K562 (cell line): ENCODE measurements around the gene NIPSNAP2. TPM values are rescaled to one million over a fixed set of nuclear protein-coding genes. Genes with fewer than 3 reads are reported as not detected.
"Not testable (repeated sequence)": the region's sequence is repeated elsewhere in the genome, so short reads cannot be mapped to it uniquely, and the experiment has no call there.

Experiments used
- ATAC-seq: fragments of 200-7000 bp; cut with Tn5 transposase; 3 replicates; pipeline ENCODE4 v1.9.1; 2020; ENCODE audit warnings: moderate library complexity
- BruUV-seq: library from RNA; stranded (reverse); fragments of 400-500 nt; replicated peaks from 2 replicates; lab custom pipeline; 2021; lab: Mats Ljungman, UMichigan
- CTCF ChIA-PET: fragments of 300-600 bp; formaldehyde crosslinking; extraction: SDS; loops from one replicate; lab custom pipeline; 2021; ENCODE audit warnings: low intra/inter-chr PET ratio; lab: Yijun Ruan, JAX
- POLR2A ChIA-PET: fragments of 300-600, 350-650 bp; sonication (Branson Sonifier 250); formaldehyde crosslinking; extraction: SDS; loops from one replicate; lab custom pipeline; 2021; ENCODE audit warnings: antibody characterized with exemption, inconsistent platforms; lab: Yijun Ruan, JAX
- DNase-seq, 4 experiments: peaks; one replicate each; pipeline versions ENCODE4 v3.0.0 to v3.0.0-alpha.2; 2011 to 2018; ENCODE audit warnings: low spot score in 3 of 4, mixed read lengths in 3 of 4; ENCODE audit errors: extremely low read depth in 1 of 4
- FAIRE-seq: peaks from 2 replicates; lab custom pipeline; 2011; peaks lifted over from hg19 to GRCh38; lab: Jason Lieb, UNC
- H2AFZ ChIP-seq: 2 replicates; pipeline ENCODE4 v1.6.0; 2011; ENCODE audit warnings: low read depth, low read length, control low read depth, inconsistent platforms
- H3K27ac ChIP-seq: fragments of 200-600 bp; 3 replicates; pipeline ENCODE4 v1.8.0; 2011; ENCODE audit warnings: low read depth, mild to moderate bottlenecking, control low read depth, inconsistent platforms, low read length, moderate library complexity, mixed read lengths; ENCODE audit errors: extremely low read depth
- H3K27me3 ChIP-seq, 2 experiments: fragments of 300-600 bp in 1 of 2; 2 replicates in 1 of 2; 3 replicates in 1 of 2; pipeline versions ENCODE4 v1.6.0 to v1.8.0; 2011; ENCODE audit warnings: inconsistent platforms in 2 of 2, low read length in 2 of 2, mild to moderate bottlenecking in 1 of 2, mixed read lengths in 1 of 2, moderate library complexity in 1 of 2; ENCODE audit not compliant: control insufficient read depth in 2 of 2, insufficient read depth in 2 of 2
- H3K36me3 ChIP-seq: fragments of 300-600 bp; 3 replicates; pipeline ENCODE4 v1.8.0; 2011; ENCODE audit warnings: mild to moderate bottlenecking, low read length, inconsistent platforms; ENCODE audit not compliant: control insufficient read depth, insufficient read depth
- H3K4me1 ChIP-seq, 2 experiments: fragments of 200-600 bp in 1 of 2; replicated peaks in 1 of 2; 2 replicates in 1 of 2; 3 replicates in 1 of 2; pipeline versions ENCODE4 v1.5.1 to v1.8.0; 2011; ENCODE audit warnings: inconsistent platforms in 2 of 2, low read length in 2 of 2, mild to moderate bottlenecking in 1 of 2, mixed read lengths in 1 of 2, moderate library complexity in 1 of 2; ENCODE audit not compliant: control insufficient read depth in 2 of 2, insufficient read depth in 2 of 2
- H3K4me2 ChIP-seq: 2 replicates; pipeline ENCODE4 v1.6.1; 2011; ENCODE audit warnings: low read length, control low read depth, inconsistent platforms, mixed read lengths; ENCODE audit not compliant: insufficient read depth
- H3K4me3 ChIP-seq: fragments of 200-600 bp; sonication (generic), shearing (Covaris generic); 2 replicates; pipeline ENCODE4 v1.5.1; 2016; ENCODE audit warnings: control low read depth, inconsistent platforms
- H3K79me2 ChIP-seq: fragments of 200-600 bp; 3 replicates; pipeline ENCODE4 v1.8.0; 2011; ENCODE audit warnings: low read length, inconsistent platforms; ENCODE audit not compliant: control insufficient read depth, insufficient read depth
- H3K9ac ChIP-seq, 2 experiments: 2 replicates each; pipeline versions ENCODE4 v1.6.0 to v1.6.1; 2011; ENCODE audit warnings: low read depth in 2 of 2, low read length in 2 of 2, control low read depth in 1 of 2, inconsistent platforms in 1 of 2, mild to moderate bottlenecking in 1 of 2, mixed read lengths in 1 of 2; ENCODE audit not compliant: insufficient read depth in 1 of 2
- H3K9me1 ChIP-seq: one replicate; pipeline ENCODE4 v1.6.0; 2011; ENCODE audit warnings: inconsistent platforms, mild to moderate bottlenecking, low read length, moderate library complexity; ENCODE audit not compliant: control insufficient read depth, insufficient read depth
- H3K9me3 ChIP-seq: replicated peaks from 2 replicates; pipeline ENCODE4 v1.5.1; 2011; ENCODE audit warnings: low read depth, low read length, inconsistent platforms; ENCODE audit not compliant: control insufficient read depth, insufficient read depth
- H4K20me1 ChIP-seq: replicated peaks from 2 replicates; pipeline ENCODE4 v1.6.1; 2011; ENCODE audit warnings: low read length, inconsistent platforms, mixed read lengths; ENCODE audit not compliant: control insufficient read depth, insufficient read depth
- KLF1 ChIP-seq: fragments of 450-650 bp; IDR thresholded peaks from 2 replicates; pipeline ENCODE4 v1.6.1; 2016; ENCODE audit warnings: missing genetic modification characterization, missing compliant biosample characterization
- ZNF561 ChIP-seq: fragments of 450-650 bp; formaldehyde crosslinking; conservative IDR thresholded peaks from 2 replicates; pipeline ENCODE4 v1.4.0; 2020; ENCODE audit warnings: mild to moderate bottlenecking, moderate library complexity
- WGBS: fragments of 100-300 bp; shearing (Covaris generic); methylation state at CpG from one replicate; pipeline ENCODE4 v1.1.6; 2016; ENCODE audit warnings: low coverage, mixed read lengths; ENCODE audit not compliant: insufficient coverage; ENCODE audit errors: missing lambda C conversion rate; 5-methylcytosine and 5-hydroxymethylcytosine counted together
- in situ Hi-C: fragments of 300-500 bp; cut with MboI; formaldehyde crosslinking; loops from 4 replicates; pipeline ENCODE4 v1.15.0; 2018; ENCODE audit warnings: inconsistent platforms, mixed read lengths
- intact Hi-C: fragments of 100-400 bp; cut with micrococcal nuclease; formaldehyde crosslinking; loops from 2 replicates; pipeline ENCODE4 v1.14.2; 2022
- polyA plus RNA-seq, 8 experiments: library from polyadenylated mRNA; depleted of rRNA in 4 of 8; stranded (reverse) in 5 of 8; unstranded in 3 of 8; fragments of >200 nt; fragmentation: Nextera tagmentation in 2 of 8; fragmentation: Illumina TruSeq in 1 of 8; extraction: Ambion mirVana in 2 of 8; extraction: Trizol in 1 of 8; gene quantifications; 2 replicates each; pipeline versions ENCODE4 v1.2.1 to v1.2.3, GENCODE V29; 2011 to 2014; ENCODE audit warnings: inconsistent platforms in 1 of 8, missing spikeins in 1 of 8
- total RNA-seq, 7 experiments: library from RNA; depleted of rRNA in 6 of 7; stranded (reverse); fragments of >200 nt in 6 of 7; fragmentation: Illumina TruSeq in 2 of 7; extraction: Trizol in 2 of 7; gene quantifications; 2 replicates each; pipeline versions ENCODE4 v1.2.1 to v1.2.3, GENCODE V29; 2011 to 2021; ENCODE audit warnings: low replicate concordance in 1 of 7

NIPSNAP2 gene
- total and polyA plus RNA-seq, 9 of the 15 experiments (the other 6 are each of a cell fraction or from before 2014, with no cell fraction given), result 24.9 to 107 (median 53.0) TPM

GRCh38 chr7:56009695-56010094, 45.3 kb downstream of the NIPSNAP2 start:
- no peak overlapping the region for H3K27ac ChIP-seq
- no peak overlapping the region for H3K4me2 ChIP-seq
- no peaks in the 10 kb centered on the region for H3K79me2 ChIP-seq
- ATAC-seq (no peak), FAIRE-seq (no peak), DNase-seq (no peak)
- H3K9me1 ChIP-seq, result no peaks in the 10 kb centered on the region
- TF ChIP-seq ZNF561 (no peak), KLF1 (tag) (no peak)
- H3K27me3 ChIP-seq, result no peaks in the 10 kb centered on the region
- H3K9me3 ChIP-seq, result no peaks in the 10 kb centered on the region
- H4K20me1 ChIP-seq, result no peaks in the 10 kb centered on the region
- in situ Hi-C loops (no loop called here), intact Hi-C loops (no loop called here)
- ChIA-PET CTCF (no interaction called here), POLR2A (interaction anchor here (0.9 kb wide), 1 partner anchor 9 kb away, joined by 4 read pairs; no protein-coding TSS in a partner anchor)
- H3K4me3 ChIP-seq, result no peak overlapping the region
- H2AFZ ChIP-seq, result no peak overlapping the region
- peaks cover 12% of the 10 kb centered on the region; the same call in 1 of the 3 replicates for H3K36me3 ChIP-seq
- no TSS peak for BruUV-seq
- WGBS, result 77% methylated on average over 7 of the region's 7 CpGs
- no peaks in the 10 kb centered on the region; a peak in 1 of 5 replicates for H3K4me1 ChIP-seq
- H3K9ac ChIP-seq, result no peak overlapping the region

GRCh38 chr7:56017015-56017414, 52.6 kb downstream of the NIPSNAP2 start:
- H3K9me3 ChIP-seq, H3K9ac ChIP-seq, H3K27ac ChIP-seq, H3K4me2 ChIP-seq, H3K4me3 ChIP-seq, H3K27me3 ChIP-seq, intact Hi-C loops, FAIRE-seq, in situ Hi-C loops, BruUV-seq, ATAC-seq, H4K20me1 ChIP-seq, DNase-seq, H3K9me1 ChIP-seq, H2AFZ ChIP-seq, CTCF ChIA-PET, H3K79me2 ChIP-seq, H3K4me1 ChIP-seq: not testable (repeated sequence)
- peaks cover 25% of the 10 kb centered on the region; the same call in 2 of the 3 replicates for H3K36me3 ChIP-seq
- POLR2A ChIA-PET, result interaction anchor here (0.6 to 1.7 kb wide), 3 partner anchors 9 to 96 kb away, joined by 3 to 4 read pairs (median 3); no protein-coding TSS in a partner anchor
- 93% methylated on average over 1 of the region's 3 CpGs for WGBS
